ENCODE measurements around the gene CYB561.

- TF ChIP-seq CTCF (IDR thresholded peaks at IDR 0.05): no peak
- TF ChIP-seq EZH2 (IDR thresholded peaks at IDR 0.05; ENCODE audit: borderline replicate concordance, insufficient read depth, low read depth, low read length, poor library complexity, severe bottlenecking): no peak
Observed at GRCh38 chr17:63475491-63476412, 29.6 kb upstream of the CYB561 start.
